Measurements from ENCODE around the gene PRMT9. TPM values are rescaled to one million over a fixed set of nuclear protein-coding genes. Genes with fewer than 3 reads are reported as not detected.

The PRMT9 gene
- polyA plus RNA-seq, 1 experiment, result 3.3 TPM

DNA sequence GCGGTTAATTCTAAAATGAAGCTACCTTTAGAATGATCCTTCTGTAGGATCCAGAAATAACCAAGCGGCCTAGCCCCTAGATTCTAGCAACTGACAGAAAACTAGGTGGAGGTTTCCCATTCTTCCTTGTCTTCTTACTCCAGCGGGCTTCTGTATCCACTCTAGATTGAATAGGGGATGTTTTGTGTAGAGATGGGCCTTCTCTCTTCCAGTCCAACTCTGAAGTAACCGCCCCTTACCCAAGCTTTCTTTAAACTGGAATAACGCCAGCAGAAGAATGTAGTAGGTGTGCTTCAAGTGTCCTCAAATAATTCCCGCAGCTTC, 67.2 kb downstream of the PRMT9 start:
- DNase-seq (ENCODE audit: low read depth), result no peak
- ChIA-PET CTCF (interaction anchor here (1.4 to 3.5 kb wide), 3 partner anchors 11 to 250 kb away, joined by 4 to 15 read pairs (median 11); no protein-coding TSS in a partner anchor), POLR2A (no interaction called here)
- TF ChIP-seq CTCF (IDR thresholded peaks at IDR 0.05; ENCODE audit: insufficient read depth, low read depth, low read length), result no peak
- Histone ChIP-seq H3K36me3 (ENCODE audit: control insufficient read depth, insufficient read depth, low read length) (no peaks in the 10 kb centered on the region), H3K27me3 (ENCODE audit: control insufficient read depth, insufficient read depth, low read length) (no peaks in the 10 kb centered on the region), H3K4me3 (ENCODE audit: low read depth, low read length) (peak overlapping the region; percentile 81)

DNA sequence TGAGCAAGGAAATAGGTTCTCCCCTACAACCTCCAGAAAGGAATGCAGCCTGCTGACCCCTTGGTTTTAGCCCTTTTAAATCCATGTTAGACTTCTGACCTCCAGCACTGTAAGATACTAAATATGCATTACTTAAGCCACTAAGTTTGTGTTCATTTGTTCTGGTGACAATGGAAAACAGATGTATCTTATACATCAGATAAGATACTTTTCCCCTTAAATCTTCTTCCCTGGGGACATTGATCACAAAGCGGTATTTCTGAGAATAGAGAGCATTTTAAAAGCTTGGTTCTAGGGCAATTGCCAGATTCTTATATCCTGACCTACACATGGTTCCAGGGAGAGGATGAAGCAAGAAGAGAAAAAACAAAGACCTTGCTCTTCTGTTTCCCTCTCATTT, 73.3 kb downstream of the PRMT9 start:
- Histone ChIP-seq H3K4me3 (ENCODE audit: low read depth, low read length) (no peak overlapping the region), H3K27me3 (ENCODE audit: control insufficient read depth, insufficient read depth, low read length) (no peaks in the 10 kb centered on the region), H3K36me3 (ENCODE audit: control insufficient read depth, insufficient read depth, low read length) (no peaks in the 10 kb centered on the region)
- TF ChIP-seq CTCF (IDR thresholded peaks at IDR 0.05; ENCODE audit: insufficient read depth, low read depth, low read length), result no peak
- ChIA-PET CTCF (no interaction called here), POLR2A (no interaction called here)
- no peak for DNase-seq (ENCODE audit: low read depth)

DNA sequence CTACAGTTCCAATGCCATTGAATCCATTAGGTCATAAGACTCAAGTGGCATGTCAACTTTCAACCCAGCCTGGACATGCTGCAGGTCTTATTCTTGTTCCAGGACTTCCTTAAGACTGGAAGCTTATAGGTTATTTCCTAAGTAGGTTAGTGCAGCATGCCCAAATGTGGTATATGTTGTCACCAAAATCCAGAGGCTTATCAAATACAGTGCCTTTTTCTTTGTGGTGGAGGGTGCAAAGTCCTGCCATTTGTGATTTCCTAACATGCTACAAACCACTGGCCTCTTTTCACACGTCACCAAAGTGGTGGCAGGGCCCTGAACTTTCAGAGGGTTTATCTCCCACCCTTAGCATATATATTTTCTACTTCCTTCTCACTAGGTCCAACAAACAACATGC, 76.5 kb downstream of the PRMT9 start:
- Histone ChIP-seq H3K36me3 (ENCODE audit: control insufficient read depth, insufficient read depth, low read length) (no peaks in the 10 kb centered on the region), H3K27me3 (ENCODE audit: control insufficient read depth, insufficient read depth, low read length) (no peaks in the 10 kb centered on the region), H3K4me3 (ENCODE audit: low read depth, low read length) (no peak overlapping the region)
- CTCF ChIA-PET, result no interaction called here
- POLR2A ChIA-PET, result no interaction called here
- no peak for TF ChIP-seq CTCF (IDR thresholded peaks at IDR 0.05; ENCODE audit: insufficient read depth, low read depth, low read length)
- DNase-seq (ENCODE audit: low read depth), result no peak

DNA sequence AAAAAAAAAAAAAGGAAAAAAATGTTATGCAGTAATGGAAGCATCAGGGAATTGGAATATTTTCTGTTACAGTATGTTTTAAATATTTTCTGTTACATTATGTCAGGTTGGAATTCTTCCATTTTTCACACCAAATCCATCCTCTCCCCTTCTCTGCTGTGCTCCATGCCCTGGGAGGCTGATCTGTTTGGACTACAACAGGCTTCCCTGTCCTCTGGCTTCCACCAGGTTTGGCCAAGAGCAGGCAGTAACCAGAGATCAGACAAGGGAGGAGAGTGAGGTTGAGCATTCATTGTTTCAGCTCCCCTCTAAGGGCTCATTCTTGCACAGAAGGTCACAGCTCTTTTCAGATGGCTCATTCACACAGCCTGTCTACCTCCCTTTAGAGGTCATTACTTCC, 78.5 kb downstream of the PRMT9 start:
- no peak for DNase-seq (ENCODE audit: low read depth)
- POLR2A ChIA-PET, result no interaction called here
- no peaks in the 10 kb centered on the region for H3K36me3 ChIP-seq (ENCODE audit: control insufficient read depth, insufficient read depth, low read length)
- no peak for TF ChIP-seq CTCF (IDR thresholded peaks at IDR 0.05; ENCODE audit: insufficient read depth, low read depth, low read length)
- CTCF ChIA-PET, result interaction anchor here (1.4 to 2.5 kb wide), 2 partner anchors 11 to 16 kb away, joined by 3 to 11 read pairs; partner anchors contain the start of gene TMEM184C
- H3K27me3 ChIP-seq (ENCODE audit: control insufficient read depth, insufficient read depth, low read length), result no peaks in the 10 kb centered on the region
- no peak overlapping the region for H3K4me3 ChIP-seq (ENCODE audit: low read depth, low read length)

GRCh38 chr4:147599769-147600168, 84.2 kb downstream of the PRMT9 start:
- DNase-seq (ENCODE audit: low read depth), result no peak
- ChIA-PET CTCF (interaction anchor here (0.6 to 7.7 kb wide), 8 partner anchors 10 to 439 kb away, joined by 3 to 65 read pairs (median 4); partner anchors contain the start of gene TMEM184C), POLR2A (interaction anchor here (0.6 kb wide), 2 partner anchors 18 to 41 kb away, joined by 3 to 5 read pairs; no protein-coding TSS in a partner anchor)

More at GRCh38 chr4:147599769-147600168, 84.2 kb downstream of the PRMT9 start:
- no peaks in the 10 kb centered on the region for H3K27me3 ChIP-seq (ENCODE audit: control insufficient read depth, insufficient read depth, low read length)
- no peak overlapping the region for H3K4me3 ChIP-seq (ENCODE audit: low read depth, low read length)
- TF ChIP-seq CTCF (IDR thresholded peaks at IDR 0.05; ENCODE audit: insufficient read depth, low read depth, low read length), result no peak
- H3K36me3 ChIP-seq (ENCODE audit: control insufficient read depth, insufficient read depth, low read length), result no peaks in the 10 kb centered on the region
